H9 (cell line): ENCODE measurements around the gene NEUROD4. TPM values are rescaled to one million over a fixed set of nuclear protein-coding genes. Genes with fewer than 3 reads are reported as not detected.

Experiments used
- DNase-seq: peaks from one replicate; pipeline ENCODE4 v3.0.0-alpha.2; 2017
- H2AFZ ChIP-seq: one replicate; pipeline ENCODE4 v1.6.1; 2013; ENCODE audit warnings: mild to moderate bottlenecking, low read length, control low read depth, moderate library complexity
- H2AK5ac ChIP-seq: 2 replicates; pipeline ENCODE4 v1.6.1; 2013; ENCODE audit warnings: low read length, control low read depth, mixed read lengths; ENCODE audit not compliant: insufficient read length
- H2BK120ac ChIP-seq: one replicate; pipeline ENCODE4 v1.6.1; 2013; ENCODE audit warnings: low read depth, mild to moderate bottlenecking, low read length, control low read depth, inconsistent platforms; ENCODE audit not compliant: poor library complexity, severe bottlenecking
- H2BK12ac ChIP-seq: 2 replicates; pipeline ENCODE4 v1.6.1; 2013; ENCODE audit warnings: low read length, control low read depth, mixed read lengths, low read depth; ENCODE audit not compliant: insufficient read length
- H2BK15ac ChIP-seq: 2 replicates; pipeline ENCODE4 v1.6.1; 2013; ENCODE audit warnings: low read depth, low read length, control low read depth
- H2BK20ac ChIP-seq: one replicate; pipeline ENCODE4 v1.6.1; 2013; ENCODE audit warnings: low read depth, mild to moderate bottlenecking, low read length, control low read depth, inconsistent platforms; ENCODE audit not compliant: poor library complexity, severe bottlenecking
- H2BK5ac ChIP-seq: 2 replicates; pipeline ENCODE4 v1.6.1; 2013; ENCODE audit warnings: low read length, control low read depth, mixed read lengths; ENCODE audit not compliant: insufficient read length
- H3K14ac ChIP-seq: 2 replicates; pipeline ENCODE4 v1.6.1; 2013; ENCODE audit warnings: low read length, control low read depth; ENCODE audit not compliant: insufficient read depth
- H3K18ac ChIP-seq: 2 replicates; pipeline ENCODE4 v1.6.1; 2013; ENCODE audit warnings: low read depth, mild to moderate bottlenecking, mixed read lengths, low read length, control low read depth; ENCODE audit not compliant: insufficient read length
- H3K23ac ChIP-seq: 2 replicates; pipeline ENCODE4 v1.6.1; 2013; ENCODE audit warnings: low read length, control low read depth, mixed read lengths, low read depth; ENCODE audit not compliant: insufficient read length
- H3K23me2 ChIP-seq: 2 replicates; pipeline ENCODE4 v1.6.1; 2013; ENCODE audit warnings: low read depth, mild to moderate bottlenecking, mixed read lengths, low read length, control low read depth; ENCODE audit not compliant: insufficient read length, poor library complexity, severe bottlenecking
- H3K27ac ChIP-seq: 2 replicates; pipeline ENCODE4 v1.5.1; 2013; ENCODE audit warnings: low read length, control low read depth, mixed read lengths, low read depth; ENCODE audit not compliant: insufficient read length
- H3K27me3 ChIP-seq: 2 replicates; pipeline ENCODE4 v1.6.1; 2013; ENCODE audit warnings: low read length, control low read depth, inconsistent platforms; ENCODE audit not compliant: insufficient read depth
- H3K4ac ChIP-seq: 2 replicates; pipeline ENCODE4 v1.6.1; 2013; ENCODE audit warnings: low read depth, mild to moderate bottlenecking, control low read depth, inconsistent platforms, low read length, moderate library complexity
- H3K4me1 ChIP-seq: 2 replicates; pipeline ENCODE4 v1.6.1; 2013; ENCODE audit warnings: low read length, control low read depth, inconsistent platforms; ENCODE audit not compliant: insufficient read depth
- H3K4me2 ChIP-seq: 2 replicates; pipeline ENCODE4 v1.6.1; 2013; ENCODE audit warnings: low read length, control low read depth, mixed read lengths; ENCODE audit not compliant: insufficient read length, insufficient read depth
- H3K56ac ChIP-seq: 2 replicates; pipeline ENCODE4 v1.6.1; 2013; ENCODE audit warnings: low read depth, mild to moderate bottlenecking, mixed read lengths, low read length, control low read depth; ENCODE audit not compliant: insufficient read length
- H3K79me1 ChIP-seq: 2 replicates; pipeline ENCODE4 v1.6.1; 2013; ENCODE audit warnings: low read depth, mild to moderate bottlenecking, moderate library complexity, low read length, control low read depth, inconsistent platforms; ENCODE audit not compliant: insufficient read depth, poor library complexity, severe bottlenecking
- H3K79me2 ChIP-seq: 2 replicates; pipeline ENCODE4 v1.6.1; 2013; ENCODE audit warnings: low read length, control low read depth, inconsistent platforms; ENCODE audit not compliant: insufficient read depth
- H3K9ac ChIP-seq: 2 replicates; pipeline ENCODE4 v1.6.1; 2013; ENCODE audit warnings: low read length, control low read depth, mixed read lengths; ENCODE audit not compliant: insufficient read length; ENCODE audit errors: extremely low read depth
- H3K9me3 ChIP-seq: one replicate; pipeline ENCODE4 v1.6.1; 2013; ENCODE audit warnings: low read depth, low read length, inconsistent platforms; ENCODE audit not compliant: control insufficient read depth
- H3T11ph ChIP-seq: one replicate; pipeline ENCODE4 v1.6.1; 2013; ENCODE audit warnings: mild to moderate bottlenecking, low read length, control low read depth, inconsistent platforms
- H4K20me1 ChIP-seq: one replicate; pipeline ENCODE4 v1.6.1; 2013; ENCODE audit not compliant: control insufficient read depth, insufficient read length, insufficient read depth
- H4K5ac ChIP-seq: 2 replicates; pipeline ENCODE4 v1.6.1; 2013; ENCODE audit warnings: low read depth, mild to moderate bottlenecking, mixed read lengths, low read length, control low read depth; ENCODE audit not compliant: insufficient read length
- H4K8ac ChIP-seq: replicated peaks from 2 replicates; pipeline ENCODE4 v1.6.1; 2013; ENCODE audit warnings: low read length, control low read depth, mixed read lengths, low read depth; ENCODE audit not compliant: insufficient read length
- H4K91ac ChIP-seq: 2 replicates; pipeline ENCODE4 v1.6.1; 2013; ENCODE audit warnings: low read depth, mild to moderate bottlenecking, moderate library complexity, mixed read lengths, low read length, control low read depth; ENCODE audit not compliant: insufficient read length
- H3K27ac Mint-ChIP-seq, 3 experiments: 2 replicates in 2 of 3; 3 replicates in 1 of 3; pipeline ENCODE4 v1.8.0; 2020 to 2021; ENCODE audit warnings: mixed read lengths in 3 of 3, mild to moderate bottlenecking in 1 of 3, moderate library complexity in 1 of 3
- H3K27me3 Mint-ChIP-seq: 2 replicates; pipeline ENCODE4 v1.8.0; 2021; ENCODE audit warnings: low read depth, mild to moderate bottlenecking, moderate library complexity, mixed read lengths
- H3K36me3 Mint-ChIP-seq, 3 experiments: 2 replicates in 2 of 3; 3 replicates in 1 of 3; pipeline ENCODE4 v1.8.0; 2020 to 2021; ENCODE audit warnings: low read depth in 3 of 3, mixed read lengths in 3 of 3; ENCODE audit not compliant: insufficient read depth in 1 of 3
- H3K4me1 Mint-ChIP-seq, 2 experiments: 2 replicates each; pipeline ENCODE4 v1.8.0; 2020; ENCODE audit warnings: mixed read lengths in 2 of 2
- H3K4me3 Mint-ChIP-seq, 2 experiments: 2 replicates in 1 of 2; 3 replicates in 1 of 2; pipeline ENCODE4 v1.8.0; 2020 to 2021; ENCODE audit warnings: mild to moderate bottlenecking in 2 of 2, mixed read lengths in 2 of 2, moderate library complexity in 1 of 2
- H3K9me3 Mint-ChIP-seq, 2 experiments: 2 replicates in 1 of 2; 3 replicates in 1 of 2; pipeline ENCODE4 v1.8.0; 2020; ENCODE audit warnings: mild to moderate bottlenecking in 2 of 2, mixed read lengths in 2 of 2, moderate library complexity in 1 of 2
- WGBS: extraction: QIAGEN DNeasy Blood & Tissue Kit; methylation state at CpG from one replicate; pipeline ENCODE4 v1.1.7; 2013; ENCODE audit warnings: missing lambda C conversion rate, low lambda C conversion rate, mixed read lengths; ENCODE audit not compliant: insufficient read length; ENCODE audit errors: extremely low coverage; 5-methylcytosine and 5-hydroxymethylcytosine counted together
- total RNA-seq: library from RNA; stranded (reverse); gene quantifications from 2 replicates; pipeline ENCODE4 v1.2.1, GENCODE V29; 2021
- TF ChIP-seq, protein P1 (sequence below): fragments of 200-600 bp; sonication (generic); conservative IDR thresholded peaks from 3 replicates; pipeline ENCODE4 v1.8.0; 2021; ENCODE audit warnings: antibody characterized with exemption, mild to moderate bottlenecking

Gene NEUROD4
- total RNA-seq, 1 experiment from 2014 or later, result not detected

DNA sequence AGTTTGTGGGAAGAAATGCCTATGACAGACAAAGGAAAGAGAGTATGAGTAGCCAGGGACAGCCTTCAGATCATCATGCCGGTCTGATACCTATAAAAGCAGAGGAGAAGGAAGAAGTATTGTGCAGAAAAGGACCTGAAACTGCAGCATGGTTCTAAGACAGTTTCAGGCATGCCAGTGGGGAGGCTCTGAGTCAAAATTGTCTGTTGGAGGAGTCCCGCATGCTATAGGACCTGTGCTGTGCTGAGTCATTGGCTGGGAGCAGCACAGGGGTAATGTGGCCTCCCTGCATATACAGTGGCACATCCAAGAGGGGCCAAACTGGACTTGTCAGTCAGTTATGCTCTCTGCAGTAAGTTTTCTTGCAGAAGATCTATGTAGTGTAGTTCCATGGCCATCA is 40.7 kb downstream of the NEUROD4 start:
- H3K27ac ChIP-seq, result no peak overlapping the region
- H3K4me2 ChIP-seq, result no peak overlapping the region
- no peaks in the 10 kb centered on the region for H3K79me1 ChIP-seq
- H3K36me3 Mint-ChIP-seq, result no peaks in the 10 kb centered on the region
- H2AK5ac ChIP-seq, result no peak overlapping the region
- no peak overlapping the region for H2BK12ac ChIP-seq
- no peaks in the 10 kb centered on the region for H3K79me2 ChIP-seq
- no peaks in the 10 kb centered on the region for H3K23me2 ChIP-seq
- no peak overlapping the region for H2BK15ac ChIP-seq
- H4K91ac ChIP-seq, result no peak overlapping the region
- H3T11ph ChIP-seq, result no peak overlapping the region
- no peak overlapping the region for H3K56ac ChIP-seq
- H3K4me1 Mint-ChIP-seq, result peaks cover 33 to 34% of the 10 kb centered on the region in 2 experiments
- no peak overlapping the region for H2BK20ac ChIP-seq
- H3K18ac ChIP-seq, result no peak overlapping the region
- no peaks in the 10 kb centered on the region for H3K9me3 Mint-ChIP-seq
- WGBS, result no CpG with 5 or more reads among the region's 2 CpGs
- no peak overlapping the region for H3K14ac ChIP-seq
- no peak overlapping the region for H3K27ac Mint-ChIP-seq
- H3K27me3 Mint-ChIP-seq, result peaks cover 2% of the 10 kb centered on the region
- no peak overlapping the region for H2AFZ ChIP-seq
- peak; percentile 38 for DNase-seq
- TF ChIP-seq, protein P1, sequence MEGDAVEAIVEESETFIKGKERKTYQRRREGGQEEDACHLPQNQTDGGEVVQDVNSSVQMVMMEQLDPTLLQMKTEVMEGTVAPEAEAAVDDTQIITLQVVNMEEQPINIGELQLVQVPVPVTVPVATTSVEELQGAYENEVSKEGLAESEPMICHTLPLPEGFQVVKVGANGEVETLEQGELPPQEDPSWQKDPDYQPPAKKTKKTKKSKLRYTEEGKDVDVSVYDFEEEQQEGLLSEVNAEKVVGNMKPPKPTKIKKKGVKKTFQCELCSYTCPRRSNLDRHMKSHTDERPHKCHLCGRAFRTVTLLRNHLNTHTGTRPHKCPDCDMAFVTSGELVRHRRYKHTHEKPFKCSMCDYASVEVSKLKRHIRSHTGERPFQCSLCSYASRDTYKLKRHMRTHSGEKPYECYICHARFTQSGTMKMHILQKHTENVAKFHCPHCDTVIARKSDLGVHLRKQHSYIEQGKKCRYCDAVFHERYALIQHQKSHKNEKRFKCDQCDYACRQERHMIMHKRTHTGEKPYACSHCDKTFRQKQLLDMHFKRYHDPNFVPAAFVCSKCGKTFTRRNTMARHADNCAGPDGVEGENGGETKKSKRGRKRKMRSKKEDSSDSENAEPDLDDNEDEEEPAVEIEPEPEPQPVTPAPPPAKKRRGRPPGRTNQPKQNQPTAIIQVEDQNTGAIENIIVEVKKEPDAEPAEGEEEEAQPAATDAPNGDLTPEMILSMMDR, result no peak
- H4K8ac ChIP-seq, result no peak overlapping the region
- H3K9ac ChIP-seq, result no peak overlapping the region
- H2BK5ac ChIP-seq, result no peak overlapping the region
- H3K4me3 Mint-ChIP-seq, result no peak overlapping the region
- no peaks in the 10 kb centered on the region for H3K27me3 ChIP-seq
- no peak overlapping the region for H3K4ac ChIP-seq
- peaks cover 7% of the 10 kb centered on the region; the same call in 1 of the 2 replicates for H3K4me1 ChIP-seq
- H2BK120ac ChIP-seq, result no peak overlapping the region
- H4K20me1 ChIP-seq, result no peaks in the 10 kb centered on the region
- H3K23ac ChIP-seq, result no peak overlapping the region
- no peaks in the 10 kb centered on the region for H3K9me3 ChIP-seq
- no peak overlapping the region for H4K5ac ChIP-seq
